Thymus (tissue), 11 donors: ENCODE data around the gene ZNF493. TPM values are rescaled to one million over a fixed set of nuclear protein-coding genes. Genes with fewer than 3 reads are reported as not detected.

Experiments
- DNase-seq, 9 donors: peaks; one replicate each; pipeline ENCODE4 v3.0.0-alpha.2; 2013; ENCODE audit warnings: low spot score in 9 of 9, low read depth in 6 of 9, missing footprints in 1 of 9
- H3K27ac ChIP-seq, 2 donors: one replicate each; pipeline ENCODE4 v1.5.1; 2013; ENCODE audit warnings: control low read depth in 1 of 2, low read depth in 1 of 2, low read length in 1 of 2, mild to moderate bottlenecking in 1 of 2, moderate library complexity in 1 of 2
- H3K27me3 ChIP-seq, 2 donors: one replicate each; pipeline ENCODE4 v1.5.1; 2013; ENCODE audit warnings: low read length in 1 of 2; ENCODE audit not compliant: control insufficient read depth in 2 of 2, insufficient read depth in 1 of 2
- H3K36me3 ChIP-seq, 2 donors: one replicate each; pipeline ENCODE4 v1.5.1; 2013; ENCODE audit warnings: low read length in 1 of 2, mild to moderate bottlenecking in 1 of 2, moderate library complexity in 1 of 2; ENCODE audit not compliant: control insufficient read depth in 2 of 2, insufficient read depth in 2 of 2
- H3K4me1 ChIP-seq, 2 donors: one replicate each; pipeline ENCODE4 v1.5.1; 2013; ENCODE audit warnings: low read length in 2 of 2; ENCODE audit not compliant: control insufficient read depth in 2 of 2, insufficient read depth in 2 of 2
- H3K4me3 ChIP-seq, 2 donors: one replicate each; pipeline ENCODE4 v1.5.1; 2013; ENCODE audit warnings: low read length in 2 of 2, control low read depth in 1 of 2, mild to moderate bottlenecking in 1 of 2
- H3K9me3 ChIP-seq, 2 donors: one replicate each; pipeline ENCODE4 v1.5.1; 2013; ENCODE audit warnings: low read length in 1 of 2, mild to moderate bottlenecking in 1 of 2; ENCODE audit not compliant: control insufficient read depth in 2 of 2, insufficient read depth in 1 of 2
- WGBS: extraction: QIAGEN DNeasy Blood & Tissue Kit; methylation state at CpG from one replicate; pipeline ENCODE4 v1.1.7; 2013; 5-methylcytosine and 5-hydroxymethylcytosine counted together
- polyA plus RNA-seq: library from polyadenylated mRNA; stranded (reverse); fragments of 200-250 nt; gene quantifications from one replicate; pipeline ENCODE4 v1.2.3, GENCODE V29; 2013
- total RNA-seq: library from RNA; stranded (reverse); fragments of 120-200 nt; gene quantifications from one replicate; pipeline ENCODE4 v1.2.4, GENCODE V29; 2013
- donor health status: healthy.

Gene ZNF493
- total and polyA plus RNA-seq, 2 donors = 18.0 to 18.7 TPM

DNA sequence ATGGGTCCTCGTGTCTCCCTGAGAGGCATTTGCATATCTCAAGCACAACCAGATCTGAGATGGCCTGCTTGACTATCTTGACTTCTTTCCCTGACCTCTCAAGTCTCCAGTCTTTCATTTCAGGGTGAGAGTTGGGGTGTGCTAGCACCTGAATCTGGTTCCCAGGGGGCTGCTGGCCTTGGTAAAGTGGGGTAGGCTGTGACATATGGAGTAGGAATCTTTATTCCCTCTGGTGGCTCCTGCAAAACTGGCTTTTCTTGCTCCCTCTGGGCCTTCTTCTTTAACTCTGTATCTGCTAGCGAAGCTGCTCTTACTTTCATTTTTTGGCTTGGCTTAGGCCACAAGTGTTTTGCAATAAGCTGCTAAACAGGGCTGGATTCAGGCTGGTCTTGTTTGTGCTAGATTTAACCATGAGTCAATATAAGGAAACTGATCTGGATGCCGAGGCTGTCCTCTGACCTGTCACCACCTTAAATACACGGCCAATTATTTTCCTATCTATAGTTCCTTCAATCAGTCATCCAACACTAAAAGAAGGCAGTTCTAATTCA is 42.3 kb downstream of the ZNF493 start:
- no peaks in the 10 kb centered on the region for H3K36me3 ChIP-seq
- no peaks in the 10 kb centered on the region for H3K27me3 ChIP-seq
- H3K27ac ChIP-seq = no peak overlapping the region
- no peak overlapping the region for H3K4me3 ChIP-seq
- 91% methylated on average over 4 of the region's 4 CpGs for WGBS
- no peak for DNase-seq
- no peaks in the 10 kb centered on the region for H3K4me1 ChIP-seq
- peaks cover 5 to 18% of the 10 kb centered on the region in 2 donors for H3K9me3 ChIP-seq

DNA sequence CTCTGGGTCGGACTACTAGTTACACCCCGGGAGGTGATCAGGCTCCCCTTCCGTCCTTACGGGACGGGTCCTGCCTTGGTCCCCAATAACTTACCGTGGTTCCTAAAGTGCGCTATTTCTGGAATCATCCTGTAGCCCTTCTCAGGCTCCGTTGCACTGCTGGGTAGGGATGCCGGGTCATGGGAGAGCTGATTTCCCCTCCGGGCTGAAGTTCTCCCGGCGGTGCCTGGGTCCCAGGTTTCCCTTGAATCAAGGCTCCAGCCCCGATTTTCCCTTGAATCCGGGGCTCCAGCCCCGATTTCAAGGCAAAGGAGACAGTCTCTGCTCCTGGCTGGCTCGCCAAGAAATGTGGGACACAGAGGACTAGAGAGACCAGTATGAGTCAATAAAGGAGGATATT is 43.4 kb downstream of the ZNF493 start:
- no peak for DNase-seq
- no peaks in the 10 kb centered on the region for H3K27me3 ChIP-seq
- H3K4me3 ChIP-seq = no peak overlapping the region
- H3K9me3 ChIP-seq = peaks cover 3 to 16% of the 10 kb centered on the region in 2 donors
- no peak overlapping the region for H3K27ac ChIP-seq
- 97% methylated on average over 16 of the region's 16 CpGs for WGBS
- no peaks in the 10 kb centered on the region for H3K4me1 ChIP-seq
- no peaks in the 10 kb centered on the region for H3K36me3 ChIP-seq

DNA sequence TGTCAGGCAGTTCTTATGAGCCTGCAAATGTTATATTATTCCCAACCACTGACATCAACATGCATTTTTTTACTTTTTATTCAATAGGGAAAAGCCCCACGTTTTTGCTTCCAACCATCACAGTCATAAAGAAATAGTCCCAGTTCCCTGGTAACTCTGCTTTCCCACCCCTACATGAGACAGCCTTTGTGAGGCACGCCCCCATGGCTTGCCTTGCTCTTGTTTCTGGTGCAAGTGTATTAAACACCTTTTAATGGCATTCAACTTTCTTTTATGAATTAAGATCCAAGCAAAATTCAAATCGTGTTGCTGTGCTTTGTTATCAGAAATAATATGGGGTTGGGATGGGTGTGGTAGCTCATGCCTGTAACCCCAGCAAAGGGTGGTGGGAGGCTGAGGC is 54.3 kb downstream of the ZNF493 start:
- Histone ChIP-seq H3K36me3 (peaks cover 0 to 6% of the 10 kb centered on the region in 2 donors), H3K9me3 (peaks cover 6 to 15% of the 10 kb centered on the region in 2 donors), H3K27me3 (no peaks in the 10 kb centered on the region), H3K27ac (no peak overlapping the region), H3K4me1 (no peaks in the 10 kb centered on the region), H3K4me3 (no peak overlapping the region)
- 67% methylated on average over 3 of the region's 3 CpGs for WGBS
- no peak for DNase-seq

DNA sequence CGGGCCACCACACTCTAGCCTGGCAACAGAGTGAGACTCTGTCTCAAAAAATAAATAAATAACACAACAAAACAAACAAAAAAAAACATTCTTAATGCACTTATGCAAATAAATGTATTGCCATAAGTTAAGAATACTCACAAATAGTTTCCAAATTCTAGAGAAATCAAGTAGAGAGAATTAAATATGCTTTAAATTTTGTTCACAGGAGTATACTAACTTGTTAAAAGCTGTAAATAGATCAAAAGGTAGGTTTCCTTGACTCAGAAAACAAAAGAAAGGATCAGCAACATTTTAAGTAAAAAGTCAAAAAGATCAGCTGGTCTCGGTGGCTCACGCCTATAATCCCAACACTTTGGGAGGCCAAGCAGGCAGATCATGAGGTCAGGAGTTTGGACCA is 58.0 kb downstream of the ZNF493 start:
- no peak for DNase-seq
- Histone ChIP-seq H3K4me3 (no peak overlapping the region), H3K36me3 (no peaks in the 10 kb centered on the region), H3K27ac (no peak overlapping the region), H3K9me3 (peaks cover 0 to 21% of the 10 kb centered on the region in 2 donors), H3K27me3 (no peaks in the 10 kb centered on the region), H3K4me1 (no peaks in the 10 kb centered on the region)
- WGBS = 97% methylated on average over 3 of the region's 3 CpGs

DNA sequence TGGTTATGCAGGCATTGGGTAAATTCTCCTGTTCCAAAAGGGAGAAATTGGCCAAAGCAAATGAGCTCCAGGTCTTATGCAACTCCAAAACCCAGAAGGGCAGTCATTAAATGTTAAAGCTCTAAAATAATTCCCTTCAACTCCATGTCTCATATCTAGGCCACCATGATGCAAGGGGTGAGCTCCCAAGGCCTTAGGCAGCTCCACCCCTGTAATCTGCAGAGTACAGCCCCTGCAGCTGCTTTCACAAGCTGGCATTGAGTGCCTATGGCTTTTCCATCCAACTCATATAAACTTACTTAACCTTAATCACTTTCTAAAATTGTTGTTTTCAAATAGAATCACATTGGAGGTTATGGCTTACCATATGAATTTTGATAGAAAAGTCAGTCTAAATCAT is 63.8 kb downstream of the ZNF493 start:
- DNase-seq = no peak
- H3K27me3 ChIP-seq = no peaks in the 10 kb centered on the region
- H3K4me1 ChIP-seq = no peaks in the 10 kb centered on the region
- H3K9me3 ChIP-seq = peaks cover 0 to 28% of the 10 kb centered on the region in 2 donors
- no peak overlapping the region for H3K27ac ChIP-seq
- no peaks in the 10 kb centered on the region for H3K36me3 ChIP-seq
- no peak overlapping the region for H3K4me3 ChIP-seq

DNA sequence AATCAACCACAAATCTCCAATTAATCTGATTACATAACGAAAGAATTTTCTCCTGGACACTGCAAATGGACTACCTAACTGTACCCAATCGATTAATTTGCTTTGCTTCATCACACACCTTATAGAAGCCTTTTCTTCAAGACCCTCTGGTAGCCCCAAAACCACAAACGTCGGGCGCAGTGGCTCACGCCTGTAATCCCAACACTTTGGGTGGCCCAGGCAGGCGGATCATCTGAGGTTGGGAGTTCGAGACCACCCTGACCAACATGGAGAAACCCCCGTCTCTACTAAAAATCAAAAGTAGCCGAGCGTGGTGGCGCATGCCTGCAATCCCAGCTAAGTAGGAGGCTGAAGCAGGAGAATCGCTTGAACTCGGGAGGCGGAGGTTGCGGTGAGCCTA is 65.6 kb downstream of the ZNF493 start:
- no peak for DNase-seq
- peaks cover 0 to 30% of the 10 kb centered on the region in 2 donors for H3K9me3 ChIP-seq

DNA sequence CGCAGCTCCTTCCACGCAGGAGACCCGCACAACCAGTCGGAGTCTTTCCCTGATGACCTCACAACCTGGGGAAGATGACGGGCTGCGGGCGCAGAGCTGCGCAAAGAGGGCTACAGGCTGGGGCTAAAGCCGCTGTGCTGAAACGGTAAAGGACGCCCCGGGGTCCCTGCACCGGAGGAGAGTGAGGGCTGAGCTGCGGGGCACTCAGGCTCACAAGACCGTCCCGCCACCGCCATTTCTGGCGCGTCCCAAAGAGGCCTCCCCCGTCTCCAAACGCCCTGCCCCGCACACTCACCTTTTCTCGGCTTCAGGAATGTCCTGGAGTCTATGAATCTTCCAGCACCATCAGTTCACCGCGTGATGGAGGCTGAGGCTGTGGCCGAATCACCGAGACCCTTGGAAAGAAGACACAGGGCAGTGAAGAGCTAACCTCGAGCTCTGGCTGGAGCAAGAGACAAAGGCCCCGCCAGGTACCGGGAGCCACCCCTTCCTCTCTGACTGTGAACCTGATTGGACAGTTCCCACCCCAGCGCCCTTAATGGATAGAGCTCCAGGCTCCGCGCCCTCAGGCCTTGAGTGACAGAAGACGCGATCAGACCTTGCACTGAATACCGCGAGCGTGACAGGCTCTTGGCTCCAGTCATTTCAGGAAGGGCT is 66.6 kb downstream of the ZNF493 start:
- peak; percentile 56 to 90 (median 74) for DNase-seq
- Histone ChIP-seq H3K9me3 (peaks cover 0 to 26% of the 10 kb centered on the region in 2 donors), H3K36me3 (no peaks in the 10 kb centered on the region), H3K4me3 (peak overlapping the region; percentile 45 to 62), H3K27ac (no peak overlapping the region), H3K4me1 (no peaks in the 10 kb centered on the region), H3K27me3 (no peaks in the 10 kb centered on the region)
- WGBS = 4% methylated on average over 38 of the region's 38 CpGs

More for the DNA sequence above, 65.6 kb downstream of the ZNF493 start:
- Histone ChIP-seq H3K36me3 (no peaks in the 10 kb centered on the region), H3K27me3 (no peaks in the 10 kb centered on the region), H3K4me3 (no peak overlapping the region), H3K27ac (no peak overlapping the region), H3K4me1 (no peaks in the 10 kb centered on the region)
- 97% methylated on average over 16 of the region's 16 CpGs for WGBS

DNA sequence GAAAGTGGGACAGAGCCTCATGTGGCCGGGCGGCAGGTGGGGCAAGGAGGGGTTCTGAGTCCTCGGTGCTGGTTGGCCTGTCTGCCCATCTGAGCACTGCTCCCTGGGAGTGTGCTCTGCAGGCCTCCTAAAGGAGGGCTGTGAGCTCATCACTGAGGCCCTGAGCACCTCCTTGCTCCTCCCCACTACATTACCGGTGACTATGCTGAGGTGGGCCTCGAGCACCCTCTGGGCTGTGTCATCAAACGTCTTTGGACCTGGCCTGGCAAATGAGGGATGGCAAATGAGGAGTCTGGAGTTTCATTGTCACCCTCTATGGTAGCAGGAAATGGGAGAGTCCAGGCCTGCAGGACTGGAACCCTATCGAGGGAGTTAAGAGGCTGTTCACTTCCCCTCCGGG is 69.7 kb downstream of the ZNF493 start:
- Histone ChIP-seq H3K27me3 (no peaks in the 10 kb centered on the region), H3K27ac (no peak overlapping the region), H3K9me3 (peaks cover 0 to 21% of the 10 kb centered on the region in 2 donors), H3K4me3 (no peak overlapping the region), H3K36me3 (no peaks in the 10 kb centered on the region), H3K4me1 (no peaks in the 10 kb centered on the region)
- WGBS = 94% methylated on average over 8 of the region's 8 CpGs
- DNase-seq = no peak

DNA sequence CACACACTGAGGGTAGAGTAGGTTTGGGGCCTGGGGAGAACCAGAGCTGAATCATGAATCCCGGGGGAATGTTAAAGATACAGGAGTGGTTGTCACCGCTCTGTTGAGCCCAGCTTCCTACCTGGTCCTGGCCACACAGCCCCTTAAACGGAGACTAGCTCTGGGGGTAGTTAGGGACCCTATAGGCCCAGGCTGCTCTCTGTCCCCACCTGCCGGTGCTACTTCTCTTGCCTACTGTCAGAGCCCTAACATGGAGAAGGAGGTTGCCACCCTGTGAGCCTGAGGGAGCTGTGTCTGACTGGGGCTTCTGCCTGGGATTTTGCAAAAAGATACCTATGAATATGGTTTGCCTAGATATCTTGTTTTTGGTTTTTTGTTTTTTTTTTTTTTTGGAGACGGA is 71.9 kb downstream of the ZNF493 start:
- no peak overlapping the region for H3K4me3 ChIP-seq
- no peak overlapping the region for H3K27ac ChIP-seq
- H3K4me1 ChIP-seq = no peaks in the 10 kb centered on the region
- peaks cover 0 to 9% of the 10 kb centered on the region in 2 donors for H3K9me3 ChIP-seq
- no peaks in the 10 kb centered on the region for H3K27me3 ChIP-seq
- H3K36me3 ChIP-seq = no peaks in the 10 kb centered on the region
- DNase-seq = peak in 2 of 9 donors; percentile 5 to 19
- 88% methylated on average over 5 of the region's 5 CpGs for WGBS
